ENCODE results near the gene ZFYVE19.

- TF ChIP-seq CTCF (conservative IDR thresholded peaks at IDR 0.05; ENCODE audit: low read length) (no peak), EZH2phosphoT487 (IDR thresholded peaks at IDR 0.05; ENCODE audit: borderline replicate concordance) (no peak)
Measured at GRCh38 chr15:40789999-40790398, 16.9 kb upstream of the ZFYVE19 start.

Measured in Loucy (cell line).